Sigmoid colon (tissue), 4 donors: ENCODE results near the gene ULBP2.

Experiments used
- EP300 ChIP-seq, 4 donors: sonication (generic); formaldehyde crosslinking; IDR thresholded peaks; one replicate each; pipeline ENCODE4 v1.6.1; 2017; ENCODE audit warnings: antibody characterized with exemption in 4 of 4
- POLR2A ChIP-seq, 2 donors: fragments of 450-650 bp; IDR thresholded peaks; one replicate each; pipeline ENCODE4 v1.6.1; 2016; ENCODE audit warnings: antibody characterized with exemption in 2 of 2, mild to moderate bottlenecking in 2 of 2, moderate library complexity in 2 of 2
- POLR2AphosphoS5 ChIP-seq, 4 donors: sonication (generic); formaldehyde crosslinking; IDR thresholded peaks; one replicate each; pipeline ENCODE4 v1.6.1; 2017; ENCODE audit warnings: antibody characterized with exemption in 4 of 4
- TF ChIP-seq, protein P1 (sequence below), 4 experiments: fragments of 450-650 bp in 3 of 4; fragments of 200-600 bp in 1 of 4; IDR thresholded peaks; one replicate each; pipeline ENCODE4 v1.5.1; 2016 to 2019; ENCODE audit warnings: antibody characterized with exemption in 4 of 4, mild to moderate bottlenecking in 3 of 4, moderate library complexity in 2 of 4

- TF ChIP-seq, protein P1, sequence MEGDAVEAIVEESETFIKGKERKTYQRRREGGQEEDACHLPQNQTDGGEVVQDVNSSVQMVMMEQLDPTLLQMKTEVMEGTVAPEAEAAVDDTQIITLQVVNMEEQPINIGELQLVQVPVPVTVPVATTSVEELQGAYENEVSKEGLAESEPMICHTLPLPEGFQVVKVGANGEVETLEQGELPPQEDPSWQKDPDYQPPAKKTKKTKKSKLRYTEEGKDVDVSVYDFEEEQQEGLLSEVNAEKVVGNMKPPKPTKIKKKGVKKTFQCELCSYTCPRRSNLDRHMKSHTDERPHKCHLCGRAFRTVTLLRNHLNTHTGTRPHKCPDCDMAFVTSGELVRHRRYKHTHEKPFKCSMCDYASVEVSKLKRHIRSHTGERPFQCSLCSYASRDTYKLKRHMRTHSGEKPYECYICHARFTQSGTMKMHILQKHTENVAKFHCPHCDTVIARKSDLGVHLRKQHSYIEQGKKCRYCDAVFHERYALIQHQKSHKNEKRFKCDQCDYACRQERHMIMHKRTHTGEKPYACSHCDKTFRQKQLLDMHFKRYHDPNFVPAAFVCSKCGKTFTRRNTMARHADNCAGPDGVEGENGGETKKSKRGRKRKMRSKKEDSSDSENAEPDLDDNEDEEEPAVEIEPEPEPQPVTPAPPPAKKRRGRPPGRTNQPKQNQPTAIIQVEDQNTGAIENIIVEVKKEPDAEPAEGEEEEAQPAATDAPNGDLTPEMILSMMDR (IDR thresholded peaks at IDR 0.05) = no peak
- TF ChIP-seq POLR2A (IDR thresholded peaks at IDR 0.05) (no peak), POLR2AphosphoS5 (IDR thresholded peaks at IDR 0.05) (no peak), EP300 (IDR thresholded peaks at IDR 0.05) (no peak)
Measured at GRCh38 chr6:149940672-149940982, 1.2 kb upstream of the ULBP2 start.
